ENCODE data around the gene NIPSNAP3A.

DNA sequence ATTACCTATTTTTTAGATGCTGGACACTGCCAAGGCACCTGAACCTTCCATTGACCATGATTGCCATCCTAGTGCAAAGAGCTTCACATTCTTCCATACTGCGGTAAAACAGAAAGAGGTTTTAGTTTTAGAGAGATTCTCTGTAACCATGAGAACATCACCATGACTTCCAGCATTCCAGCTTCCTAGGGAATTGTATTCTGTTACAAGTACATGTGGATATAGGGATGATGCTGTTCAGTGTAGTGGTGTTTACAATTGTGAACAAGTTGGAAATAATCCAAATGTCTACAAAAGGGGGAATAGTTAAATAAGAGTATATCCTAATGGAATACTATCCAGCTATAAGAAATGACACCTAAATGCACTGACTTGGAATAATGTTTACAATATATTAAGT lies 38.8 kb downstream of the NIPSNAP3A start:
- no peak for TF ChIP-seq POLR2AphosphoS5 (IDR thresholded peaks at IDR 0.05; ENCODE audit: low read depth, low read length)
- no peak for TF ChIP-seq SIN3A (IDR thresholded peaks at IDR 0.05; ENCODE audit: borderline replicate concordance, insufficient read depth, low read length)
- TF ChIP-seq, protein P1, sequence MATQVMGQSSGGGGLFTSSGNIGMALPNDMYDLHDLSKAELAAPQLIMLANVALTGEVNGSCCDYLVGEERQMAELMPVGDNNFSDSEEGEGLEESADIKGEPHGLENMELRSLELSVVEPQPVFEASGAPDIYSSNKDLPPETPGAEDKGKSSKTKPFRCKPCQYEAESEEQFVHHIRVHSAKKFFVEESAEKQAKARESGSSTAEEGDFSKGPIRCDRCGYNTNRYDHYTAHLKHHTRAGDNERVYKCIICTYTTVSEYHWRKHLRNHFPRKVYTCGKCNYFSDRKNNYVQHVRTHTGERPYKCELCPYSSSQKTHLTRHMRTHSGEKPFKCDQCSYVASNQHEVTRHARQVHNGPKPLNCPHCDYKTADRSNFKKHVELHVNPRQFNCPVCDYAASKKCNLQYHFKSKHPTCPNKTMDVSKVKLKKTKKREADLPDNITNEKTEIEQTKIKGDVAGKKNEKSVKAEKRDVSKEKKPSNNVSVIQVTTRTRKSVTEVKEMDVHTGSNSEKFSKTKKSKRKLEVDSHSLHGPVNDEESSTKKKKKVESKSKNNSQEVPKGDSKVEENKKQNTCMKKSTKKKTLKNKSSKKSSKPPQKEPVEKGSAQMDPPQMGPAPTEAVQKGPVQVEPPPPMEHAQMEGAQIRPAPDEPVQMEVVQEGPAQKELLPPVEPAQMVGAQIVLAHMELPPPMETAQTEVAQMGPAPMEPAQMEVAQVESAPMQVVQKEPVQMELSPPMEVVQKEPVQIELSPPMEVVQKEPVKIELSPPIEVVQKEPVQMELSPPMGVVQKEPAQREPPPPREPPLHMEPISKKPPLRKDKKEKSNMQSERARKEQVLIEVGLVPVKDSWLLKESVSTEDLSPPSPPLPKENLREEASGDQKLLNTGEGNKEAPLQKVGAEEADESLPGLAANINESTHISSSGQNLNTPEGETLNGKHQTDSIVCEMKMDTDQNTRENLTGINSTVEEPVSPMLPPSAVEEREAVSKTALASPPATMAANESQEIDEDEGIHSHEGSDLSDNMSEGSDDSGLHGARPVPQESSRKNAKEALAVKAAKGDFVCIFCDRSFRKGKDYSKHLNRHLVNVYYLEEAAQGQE (IDR thresholded peaks at IDR 0.05; ENCODE audit: insufficient read depth in 1 of 2, low read depth in 2 of 2, low read length in 2 of 2) = no peak
- TF ChIP-seq TAF1 (IDR thresholded peaks at IDR 0.05; ENCODE audit: borderline replicate concordance, insufficient read depth, low read length) = no peak

All from PFSK-1 (cell line).